Measurements from ENCODE around the gene PARD3.

- TF ChIP-seq POLR2A (IDR thresholded peaks at IDR 0.05) (no peak), CTCF (IDR thresholded peaks at IDR 0.05) (peak; percentile 57 to 73 (median 70))
Observed at GRCh38 chr10:34655286-34656170, 159.6 kb downstream of the PARD3 start.
